Mononuclear cell (primary cell): ENCODE data around the gene SLC6A2. TPM values are rescaled to one million over a fixed set of nuclear protein-coding genes. Genes with fewer than 3 reads are reported as not detected.

ENCODE experiments used
- H3K27me3 ChIP-seq: 2 replicates; pipeline ENCODE4 v1.6.0; 2011; ENCODE audit warnings: low read length, control low read depth; ENCODE audit not compliant: insufficient read depth
- H3K4me1 ChIP-seq: 2 replicates; pipeline ENCODE4 v1.5.1; 2011; ENCODE audit warnings: mild to moderate bottlenecking, low read length, control low read depth; ENCODE audit not compliant: insufficient read depth
- H3K4me3 ChIP-seq: 2 replicates; pipeline ENCODE4 v1.5.1; 2011; ENCODE audit warnings: mild to moderate bottlenecking, low read length, moderate library complexity
- H3K9me3 ChIP-seq: 2 replicates; pipeline ENCODE4 v1.5.1; 2011; ENCODE audit warnings: low read depth, mild to moderate bottlenecking, control low read depth, low read length
- total RNA-seq: library from RNA; depleted of rRNA; stranded (reverse); fragments of >200 nt; gene quantifications from one replicate; pipeline ENCODE4 v1.2.3, GENCODE V29; 2012

SLC6A2 gene
- total RNA-seq, 1 donor, result not detected

GRCh38 chr16:55640701-55641327, 15.0 kb upstream of the SLC6A2 start:
- Histone ChIP-seq H3K4me3 (no peak overlapping the region), H3K4me1 (no peaks in the 10 kb centered on the region), H3K9me3 (no peaks in the 10 kb centered on the region), H3K27me3 (no peaks in the 10 kb centered on the region)

GRCh38 chr16:55641430-55642056, 14.2 kb upstream of the SLC6A2 start:
- Histone ChIP-seq H3K4me3 (no peak overlapping the region), H3K4me1 (no peaks in the 10 kb centered on the region), H3K9me3 (no peaks in the 10 kb centered on the region), H3K27me3 (no peaks in the 10 kb centered on the region)

GRCh38 chr16:55642611-55643010, 13.2 kb upstream of the SLC6A2 start:
- H3K4me3 ChIP-seq, result no peak overlapping the region
- H3K4me1 ChIP-seq, result no peaks in the 10 kb centered on the region
- H3K27me3 ChIP-seq, result no peaks in the 10 kb centered on the region
- H3K9me3 ChIP-seq, result no peaks in the 10 kb centered on the region

DNA sequence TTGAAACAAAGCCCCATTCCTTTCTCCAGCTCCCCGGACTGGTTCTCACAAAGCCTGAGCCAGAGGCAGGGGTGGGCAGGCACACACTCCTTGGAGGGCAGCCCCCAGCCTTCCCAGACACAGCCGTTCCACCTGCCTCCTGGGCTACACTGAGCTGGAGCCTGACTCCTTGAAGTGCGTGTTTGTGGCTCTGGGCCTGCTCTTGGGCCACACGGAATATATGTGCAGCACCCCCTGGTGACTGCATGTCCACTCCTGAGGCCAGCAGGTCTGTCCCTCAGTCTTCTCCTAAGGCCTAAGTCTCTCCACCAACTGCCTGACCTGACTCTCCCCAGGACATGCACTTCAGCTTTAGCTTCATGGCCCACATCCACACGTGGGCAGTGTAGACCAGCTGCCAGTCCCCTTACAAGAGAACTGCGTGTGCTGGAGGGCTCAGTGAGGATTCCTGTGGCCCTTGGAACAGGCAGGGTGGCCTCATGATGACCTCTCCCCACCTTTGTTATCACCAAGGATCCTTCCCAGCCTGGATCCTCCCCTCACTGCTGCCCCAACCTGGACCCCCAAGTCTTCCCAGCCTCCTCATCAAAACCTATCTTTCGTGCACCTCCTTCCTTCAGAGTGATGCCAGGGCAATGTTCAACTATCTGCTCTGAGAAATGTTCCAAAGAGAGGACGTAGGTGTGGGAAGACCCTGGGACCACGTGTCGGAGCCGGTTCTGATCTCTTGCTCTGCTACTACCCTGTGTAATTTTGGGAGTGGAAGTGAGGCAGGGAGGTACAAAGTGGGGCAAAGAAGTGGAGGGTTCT, 12.4 kb upstream of the SLC6A2 start:
- no peak overlapping the region for H3K4me3 ChIP-seq
- H3K9me3 ChIP-seq, result no peaks in the 10 kb centered on the region
- no peaks in the 10 kb centered on the region for H3K4me1 ChIP-seq
- H3K27me3 ChIP-seq, result no peaks in the 10 kb centered on the region

- H3K4me3 ChIP-seq, result no peak overlapping the region
- no peaks in the 10 kb centered on the region for H3K9me3 ChIP-seq
- no peaks in the 10 kb centered on the region for H3K27me3 ChIP-seq
- H3K4me1 ChIP-seq, result no peaks in the 10 kb centered on the region
These were observed 9.8 kb upstream of the SLC6A2 start for GRCh38 chr16:55645986-55646385.

DNA sequence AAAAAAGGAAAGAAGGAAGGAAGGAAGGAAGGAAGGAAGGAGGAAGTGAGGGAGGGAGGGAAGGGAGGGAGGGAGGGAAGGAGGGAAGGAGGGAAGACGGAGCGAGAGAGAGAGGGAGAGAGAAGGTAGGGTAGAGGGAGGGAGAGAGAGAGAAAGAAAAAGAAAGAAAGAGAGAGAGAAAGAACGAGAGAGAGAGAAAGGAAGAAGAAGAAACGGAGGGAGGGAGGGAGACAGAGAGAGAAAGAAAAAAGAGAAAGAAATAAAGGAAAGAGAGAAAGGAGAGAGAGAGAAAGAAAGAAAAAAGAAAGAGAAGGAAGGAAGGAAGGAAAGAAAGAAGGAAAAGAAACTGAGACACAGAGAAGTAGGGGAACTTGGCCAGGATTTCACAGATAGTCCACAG, 8.4 kb upstream of the SLC6A2 start:
- Histone ChIP-seq H3K4me3 (no peak overlapping the region), H3K4me1 (no peaks in the 10 kb centered on the region), H3K27me3 (no peaks in the 10 kb centered on the region), H3K9me3 (no peaks in the 10 kb centered on the region)

DNA sequence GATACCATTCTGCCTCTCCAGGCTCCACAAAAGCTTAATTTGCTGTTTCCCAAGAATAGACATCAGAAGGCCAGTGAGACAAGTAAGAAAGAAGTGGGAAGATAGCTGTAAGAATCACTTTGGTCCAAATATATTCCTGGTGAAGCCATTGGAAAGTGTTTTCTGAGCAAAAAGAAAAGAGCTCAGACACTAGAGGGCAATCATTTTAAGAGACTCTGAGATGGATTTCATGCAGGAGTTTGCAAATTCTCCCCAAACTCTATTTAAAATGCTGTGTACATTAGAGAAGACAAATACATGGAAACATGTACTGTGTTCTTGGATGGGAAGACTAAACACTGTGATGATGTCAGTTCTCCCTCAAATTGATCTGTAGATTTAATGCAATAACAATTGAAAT, 8.0 kb upstream of the SLC6A2 start:
- H3K4me3 ChIP-seq, result no peak overlapping the region
- no peaks in the 10 kb centered on the region for H3K4me1 ChIP-seq
- no peaks in the 10 kb centered on the region for H3K27me3 ChIP-seq
- no peaks in the 10 kb centered on the region for H3K9me3 ChIP-seq

GRCh38 chr16:55651841-55652824, 3.7 kb upstream of the SLC6A2 start:
- H3K9me3 ChIP-seq, result no peaks in the 10 kb centered on the region
- no peak overlapping the region for H3K4me3 ChIP-seq
- H3K27me3 ChIP-seq, result peaks cover 24% of the 10 kb centered on the region
- H3K4me1 ChIP-seq, result no peaks in the 10 kb centered on the region

DNA sequence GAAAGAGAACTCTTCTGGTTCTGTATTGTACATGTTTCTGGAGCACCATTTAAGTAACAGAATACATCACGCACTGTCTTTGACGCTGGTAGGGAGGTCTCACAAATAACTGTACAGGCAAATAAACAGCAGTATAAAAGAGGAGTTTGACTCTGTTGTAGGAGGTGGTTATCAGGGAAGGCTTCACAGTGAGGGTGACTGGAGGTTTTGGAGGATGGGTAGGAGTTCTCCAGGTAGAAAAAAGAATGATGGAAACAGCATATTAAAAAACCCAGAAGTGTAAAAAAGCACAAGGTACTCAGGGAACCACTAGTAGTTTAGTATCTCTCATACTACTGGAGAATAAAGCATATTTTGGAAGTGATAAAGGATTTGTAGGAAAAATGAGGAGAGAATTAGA, 2.7 kb upstream of the SLC6A2 start:
- Histone ChIP-seq H3K9me3 (no peaks in the 10 kb centered on the region), H3K4me1 (no peaks in the 10 kb centered on the region), H3K4me3 (no peak overlapping the region), H3K27me3 (peaks cover 24% of the 10 kb centered on the region)

DNA sequence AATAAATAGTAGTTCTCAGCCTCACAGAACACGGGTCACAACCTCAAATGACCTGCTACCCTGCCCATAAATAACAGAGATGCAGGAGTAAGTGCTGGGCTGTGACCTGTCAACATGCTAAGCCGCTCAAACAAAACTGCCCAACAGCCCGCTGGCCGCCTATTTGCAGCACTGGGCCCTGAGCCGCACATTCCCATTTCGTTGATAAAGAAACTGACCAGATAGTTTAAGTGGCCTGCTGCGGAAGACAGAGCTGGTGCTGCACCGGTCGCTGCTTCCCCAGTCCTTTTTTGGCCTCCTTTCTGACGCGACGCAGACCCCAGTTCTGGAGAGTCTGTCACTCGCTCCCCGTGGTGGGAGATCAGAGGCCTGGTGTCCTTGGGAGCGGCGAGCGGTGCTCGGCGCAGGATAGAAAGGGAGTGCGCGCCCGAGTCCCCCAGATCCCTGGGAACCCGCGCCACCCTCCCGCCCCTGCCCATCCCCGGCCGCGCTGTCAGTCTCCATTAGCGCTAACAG, 349 bp upstream of the SLC6A2 start:
- no peak overlapping the region for H3K4me3 ChIP-seq
- H3K27me3 ChIP-seq, result peaks cover 24% of the 10 kb centered on the region
- no peaks in the 10 kb centered on the region for H3K9me3 ChIP-seq
- no peaks in the 10 kb centered on the region for H3K4me1 ChIP-seq

DNA sequence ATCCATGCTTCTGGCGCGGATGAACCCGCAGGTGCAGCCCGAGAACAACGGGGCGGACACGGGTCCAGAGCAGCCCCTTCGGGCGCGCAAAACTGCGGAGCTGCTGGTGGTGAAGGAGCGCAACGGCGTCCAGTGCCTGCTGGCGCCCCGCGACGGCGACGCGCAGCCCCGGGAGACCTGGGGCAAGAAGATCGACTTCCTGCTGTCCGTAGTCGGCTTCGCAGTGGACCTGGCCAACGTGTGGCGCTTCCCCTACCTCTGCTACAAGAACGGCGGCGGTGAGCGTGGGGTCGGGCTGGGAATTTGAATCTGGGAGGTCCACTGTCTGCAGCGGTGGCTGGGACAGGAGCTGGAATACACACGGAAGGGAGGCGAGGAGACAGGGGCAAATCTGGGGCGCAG, 904 bp downstream of the SLC6A2 start:
- Histone ChIP-seq H3K27me3 (peaks cover 24% of the 10 kb centered on the region), H3K4me1 (no peaks in the 10 kb centered on the region), H3K9me3 (no peaks in the 10 kb centered on the region), H3K4me3 (no peak overlapping the region)

GRCh38 chr16:55657616-55658015, 1.8 kb downstream of the SLC6A2 start:
- Histone ChIP-seq H3K4me3 (no peak overlapping the region), H3K9me3 (no peaks in the 10 kb centered on the region), H3K4me1 (no peaks in the 10 kb centered on the region), H3K27me3 (peaks cover 24% of the 10 kb centered on the region)

DNA sequence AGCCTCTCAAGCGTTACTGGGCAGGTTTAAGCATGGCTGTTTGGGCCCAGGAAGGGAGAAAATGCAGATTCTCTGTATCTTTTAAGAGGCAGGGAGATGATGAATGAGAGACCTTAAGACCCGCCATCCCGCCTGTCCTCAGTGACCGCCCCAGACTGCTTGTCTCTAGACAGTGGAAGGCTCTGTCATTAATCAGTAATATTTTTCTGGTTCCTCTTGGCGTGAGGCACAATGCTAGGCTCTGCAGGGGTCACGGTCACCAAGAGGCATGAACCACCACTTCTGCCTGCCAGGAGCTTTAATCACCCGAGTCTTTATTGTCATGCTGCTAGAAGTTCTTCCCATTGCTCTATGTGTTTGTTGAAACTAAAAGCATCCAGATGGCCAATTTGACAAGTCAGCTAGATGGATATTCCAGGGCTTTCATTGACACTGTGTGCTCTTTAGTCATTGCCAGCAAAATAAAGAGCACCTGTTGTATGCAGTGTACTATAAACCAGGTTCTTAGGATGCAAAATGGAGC, 3.2 kb downstream of the SLC6A2 start:
- H3K27me3 ChIP-seq, result peaks cover 24% of the 10 kb centered on the region
- H3K4me3 ChIP-seq, result no peak overlapping the region
- no peaks in the 10 kb centered on the region for H3K9me3 ChIP-seq
- no peaks in the 10 kb centered on the region for H3K4me1 ChIP-seq

- Histone ChIP-seq H3K4me3 (no peak overlapping the region), H3K4me1 (no peaks in the 10 kb centered on the region), H3K27me3 (peaks cover 14% of the 10 kb centered on the region), H3K9me3 (no peaks in the 10 kb centered on the region)
These were observed 4.2 kb downstream of the SLC6A2 start for GRCh38 chr16:55660026-55660425.
